Prostate gland (tissue), 2 donors: ENCODE results near the gene ARHGAP29. TPM values are rescaled to one million over a fixed set of nuclear protein-coding genes. Genes with fewer than 3 reads are reported as not detected.

Source experiments
- DNase-seq: peaks from one replicate; pipeline ENCODE4 v3.0.0-alpha.2; 2019; ENCODE audit warnings: low spot score
- H3K27ac ChIP-seq, 2 donors: fragments of 200-600 bp; sonication (generic); 2 replicates each; pipeline ENCODE4 v1.5.1; 2017 to 2019
- H3K27me3 ChIP-seq: fragments of 200-600 bp; sonication (generic); replicated peaks from 2 replicates; pipeline ENCODE4 v1.5.1; 2019; ENCODE audit not compliant: insufficient read depth
- H3K36me3 ChIP-seq, 2 donors: fragments of 200-600 bp; sonication (generic); 1 replicate in 1 of 2; 2 replicates in 1 of 2; pipeline versions ENCODE4 v1.5.1 to v1.8.1; 2017 to 2019
- H3K4me1 ChIP-seq: fragments of 200-600 bp; sonication (generic); replicated peaks from 2 replicates; pipeline ENCODE4 v1.5.1; 2019
- H3K4me3 ChIP-seq, 2 donors: fragments of 200-600 bp; sonication (generic); 2 replicates each; pipeline ENCODE4 v1.5.1; 2017 to 2019
- H3K9me3 ChIP-seq: fragments of 200-600 bp; sonication (generic); 2 replicates; pipeline ENCODE4 v1.5.1; 2017
- CTCF ChIP-seq, 4 experiments: fragments of 200-600 bp in 2 of 4; fragments of 450-650 bp in 2 of 4; sonication (generic) in 2 of 4; IDR thresholded peaks; 1 replicate in 3 of 4; 2 replicates in 1 of 4; pipeline ENCODE4 v1.5.1; 2016 to 2019; ENCODE audit warnings: antibody characterized with exemption in 4 of 4, mild to moderate bottlenecking in 2 of 4, moderate library complexity in 2 of 4
- POLR2A ChIP-seq: fragments of 450-650 bp; IDR thresholded peaks from one replicate; pipeline ENCODE4 v1.6.1; 2016; ENCODE audit warnings: antibody characterized with exemption, mild to moderate bottlenecking
- POLR2AphosphoS5 ChIP-seq: sonication (generic); formaldehyde crosslinking; IDR thresholded peaks from one replicate; pipeline ENCODE4 v1.6.1; 2017; ENCODE audit warnings: antibody characterized with exemption
- WGBS: methylation state at CpG from one replicate; pipeline ENCODE4 v1.1.5; 2018; 5-methylcytosine and 5-hydroxymethylcytosine counted together
- intact Hi-C: fragments of 100-400 bp; cut with DNase I; formaldehyde crosslinking; loops from one replicate; pipeline ENCODE4 v1.14.2; 2022
- total RNA-seq, 2 donors: library from RNA; depleted of rRNA; stranded (reverse); fragments of >200 nt; gene quantifications; one replicate each; pipeline ENCODE4 v1.1.0, GENCODE V29; 2016

The ARHGAP29 gene
- total RNA-seq, 2 donors from 2014 or later: 27.8 to 32.9 TPM

DNA sequence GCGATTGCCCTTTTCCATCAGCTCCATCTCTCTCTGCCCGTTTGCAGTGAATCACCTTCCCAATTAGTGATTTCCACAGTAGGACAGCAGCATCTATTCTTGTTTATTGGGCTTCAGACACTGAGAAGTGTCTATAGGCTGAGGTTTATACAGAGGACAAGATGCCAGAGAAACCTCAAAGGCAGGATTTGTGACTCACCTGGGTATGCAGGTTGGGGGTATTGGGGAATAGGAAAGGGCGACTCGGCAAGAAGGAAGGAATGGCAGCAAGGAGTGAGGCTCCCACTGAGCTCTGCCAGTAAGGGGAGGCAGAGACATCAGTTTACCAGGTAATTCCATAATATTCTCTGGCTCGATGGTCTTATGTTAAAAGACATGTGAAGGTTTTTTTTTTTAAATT is 91.1 kb downstream of the ARHGAP29 start:
- no peak for TF ChIP-seq POLR2A
- Histone ChIP-seq H3K36me3 (no peaks in the 10 kb centered on the region), H3K4me1 (no peaks in the 10 kb centered on the region), H3K4me3 (no peak overlapping the region), H3K27me3 (no peaks in the 10 kb centered on the region), H3K27ac (no peak overlapping the region), H3K9me3 (no peaks in the 10 kb centered on the region)
- 92% methylated on average over 5 of the region's 5 CpGs for WGBS
- intact Hi-C loops: no loop called here
- DNase-seq: no peak

DNA sequence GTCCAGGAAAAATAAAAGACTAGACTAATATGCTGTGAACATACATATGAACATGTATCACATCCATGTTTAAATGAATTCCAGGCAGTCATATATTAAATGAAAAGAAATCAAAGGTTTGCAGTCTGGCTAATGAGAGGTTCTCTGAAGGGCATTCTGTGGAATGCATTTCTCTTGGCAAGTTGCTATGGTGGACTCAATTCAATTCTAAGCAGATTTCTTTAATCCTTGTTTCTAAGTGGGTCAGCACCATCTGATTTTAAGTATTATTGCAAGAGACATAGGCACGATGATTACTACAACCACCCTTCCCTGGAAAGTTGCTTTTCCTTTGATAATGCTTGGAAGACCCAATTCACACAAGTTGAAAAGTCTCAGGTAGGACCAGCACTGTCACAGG is 92.5 kb downstream of the ARHGAP29 start:
- Histone ChIP-seq H3K36me3 (no peaks in the 10 kb centered on the region), H3K4me1 (no peaks in the 10 kb centered on the region), H3K4me3 (no peak overlapping the region), H3K27me3 (no peaks in the 10 kb centered on the region), H3K27ac (no peak overlapping the region), H3K9me3 (no peaks in the 10 kb centered on the region)
- DNase-seq: no peak
- no peak for TF ChIP-seq POLR2AphosphoS5
- no peak for TF ChIP-seq POLR2A
- WGBS: 70% methylated on average over 1 of the region's 1 CpG
- intact Hi-C loops: no loop called here

DNA sequence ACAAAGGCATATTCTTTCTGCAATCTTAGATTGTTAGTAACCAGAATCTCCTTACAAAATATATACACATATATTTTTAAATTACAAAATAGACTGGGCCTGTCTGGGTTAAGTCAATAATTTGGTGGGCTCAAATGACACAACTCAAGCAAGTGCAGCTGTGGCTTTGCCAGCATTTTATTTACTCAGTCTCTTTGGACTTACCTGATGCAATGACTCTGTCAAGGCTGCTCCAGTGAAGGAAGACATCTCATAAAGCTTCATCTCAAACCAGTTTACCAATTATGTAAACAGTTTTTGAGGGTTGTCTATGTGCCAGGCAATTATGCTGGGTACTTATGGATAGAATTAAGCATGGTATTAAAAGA is 93.6 kb downstream of the ARHGAP29 start:
- no peaks in the 10 kb centered on the region for H3K4me1 ChIP-seq
- H3K27me3 ChIP-seq: no peaks in the 10 kb centered on the region
- H3K9me3 ChIP-seq: no peaks in the 10 kb centered on the region
- intact Hi-C loops: no loop called here
- H3K27ac ChIP-seq: no peak overlapping the region
- DNase-seq: no peak
- no peak for TF ChIP-seq CTCF (IDR thresholded peaks at IDR 0.05)
- H3K36me3 ChIP-seq: no peaks in the 10 kb centered on the region
- H3K4me3 ChIP-seq: no peak overlapping the region

DNA sequence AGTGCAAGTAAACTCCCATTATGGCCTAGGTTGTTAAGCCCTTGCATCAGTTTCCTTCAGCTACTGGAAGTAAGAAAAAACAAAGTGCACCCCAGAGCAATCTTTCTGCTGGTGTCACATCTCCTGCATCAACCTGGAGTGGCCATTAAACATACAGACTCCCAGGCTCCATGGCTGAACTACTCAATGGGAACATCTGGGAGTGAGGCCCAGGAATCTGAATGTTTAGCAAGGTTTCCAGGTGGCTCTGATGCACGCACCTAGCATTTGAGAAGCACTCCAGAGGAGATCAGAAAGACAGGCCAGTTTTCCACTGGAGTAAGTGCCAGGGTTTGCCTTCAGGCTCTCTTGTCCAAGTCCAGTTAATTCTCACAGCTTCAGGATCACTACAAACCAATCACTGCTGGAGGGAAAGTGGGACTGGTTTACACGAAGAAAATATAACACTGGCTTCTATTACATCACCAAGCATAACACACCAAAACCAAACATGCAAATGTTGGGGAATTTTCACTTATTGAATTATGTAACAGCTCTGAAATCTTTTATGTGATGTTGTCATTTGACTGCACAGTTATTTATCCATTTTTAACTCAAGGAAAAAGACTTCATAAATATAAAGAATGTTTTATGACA is 94.1 kb downstream of the ARHGAP29 start:
- no peak overlapping the region for H3K27ac ChIP-seq
- TF ChIP-seq POLR2AphosphoS5: no peak
- no peak for TF ChIP-seq CTCF (IDR thresholded peaks at IDR 0.05)
- no peak for TF ChIP-seq POLR2A
- no peaks in the 10 kb centered on the region for H3K27me3 ChIP-seq
- no peaks in the 10 kb centered on the region for H3K4me1 ChIP-seq
- H3K36me3 ChIP-seq: no peaks in the 10 kb centered on the region
- 54% methylated on average over 2 of the region's 2 CpGs for WGBS
- intact Hi-C loops: no loop called here
- DNase-seq: no peak
- no peaks in the 10 kb centered on the region for H3K9me3 ChIP-seq
- no peak overlapping the region for H3K4me3 ChIP-seq

DNA sequence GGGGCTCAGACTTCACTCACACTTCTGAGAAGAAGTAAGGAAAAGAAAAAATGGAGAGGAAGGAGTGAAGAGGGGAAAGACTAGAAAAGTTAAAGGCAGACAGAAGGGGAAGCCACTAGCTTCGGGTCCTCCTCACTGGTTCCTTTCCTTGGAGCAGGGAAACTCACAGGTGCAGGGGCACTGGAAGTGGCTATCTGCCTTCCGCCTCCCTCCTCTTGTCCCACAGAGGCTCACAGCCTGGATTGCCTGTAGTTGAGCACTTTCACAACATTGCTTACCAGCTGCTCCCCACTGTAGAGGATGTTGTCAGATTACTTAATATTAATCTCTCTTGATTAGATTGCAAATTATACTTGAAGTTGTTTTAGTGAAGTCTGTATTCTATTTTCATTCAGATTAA is 94.8 kb downstream of the ARHGAP29 start:
- 80% methylated on average over 2 of the region's 2 CpGs for WGBS
- intact Hi-C loops: no loop called here

More for the DNA sequence above, 94.8 kb downstream of the ARHGAP29 start:
- no peak overlapping the region for H3K27ac ChIP-seq
- no peak for DNase-seq
- H3K9me3 ChIP-seq: no peaks in the 10 kb centered on the region
- H3K36me3 ChIP-seq: no peaks in the 10 kb centered on the region
- no peaks in the 10 kb centered on the region for H3K27me3 ChIP-seq
- no peaks in the 10 kb centered on the region for H3K4me1 ChIP-seq
- TF ChIP-seq POLR2AphosphoS5 (no peak), POLR2A (no peak), CTCF (IDR thresholded peaks at IDR 0.05) (no peak)
- H3K4me3 ChIP-seq: no peak overlapping the region
